Activated CD4-positive, alpha-beta T cell treated with anti-CD3 and anti-CD28 coated beads, Interleukin-10, Interleukin-2, amounts not matched to agents 100 ng/mL and 50 ng/mL, durations not matched to agents 16 hours and 8 hours (primary cell): ENCODE measurements around the gene CTDSP2.
"Not testable (repeated sequence)": the region's sequence is repeated elsewhere in the genome, so short reads cannot be mapped to it uniquely, and the experiment has no call there.

ENCODE experiments used
- DNase-seq: peaks from one replicate; pipeline ENCODE4 v3.0.0-alpha.2; 2020

The CTDSP2 gene

GRCh38 chr12:57881035-57881434 is 34.5 kb upstream of the CTDSP2 start:
- not testable (repeated sequence) for DNase-seq

GRCh38 chr12:57877876-57878275 is 31.3 kb upstream of the CTDSP2 start:
- no peak for DNase-seq

GRCh38 chr12:57875753-57876547 is 29.4 kb upstream of the CTDSP2 start:
- DNase-seq = no peak

GRCh38 chr12:57874166-57875108 is 27.9 kb upstream of the CTDSP2 start:
- DNase-seq = no peak

- DNase-seq = no peak
Observed at GRCh38 chr12:57872362-57872761, 25.8 kb upstream of the CTDSP2 start.

- no peak for DNase-seq
Observed at GRCh38 chr12:57869927-57870318, 23.4 kb upstream of the CTDSP2 start.

- no peak for DNase-seq
Observed at GRCh38 chr12:57869298-57869926, 22.9 kb upstream of the CTDSP2 start.

GRCh38 chr12:57868851-57869268 is 22.3 kb upstream of the CTDSP2 start:
- no peak for DNase-seq

GRCh38 chr12:57868221-57868620 is 21.7 kb upstream of the CTDSP2 start:
- no peak for DNase-seq

GRCh38 chr12:57866308-57867019 is 19.9 kb upstream of the CTDSP2 start:
- no peak for DNase-seq

GRCh38 chr12:57865084-57865751 is 18.7 kb upstream of the CTDSP2 start:
- DNase-seq = peak; percentile 67

GRCh38 chr12:57864442-57865083 is 18.0 kb upstream of the CTDSP2 start:
- no peak for DNase-seq

- DNase-seq = no peak
Observed at GRCh38 chr12:57863676-57864075, 17.1 kb upstream of the CTDSP2 start.

- DNase-seq = no peak
Observed at GRCh38 chr12:57861967-57862366, 15.4 kb upstream of the CTDSP2 start.

- DNase-seq = not testable (repeated sequence)
Observed at GRCh38 chr12:57860883-57861282, 14.4 kb upstream of the CTDSP2 start.

GRCh38 chr12:57859121-57859520 is 12.6 kb upstream of the CTDSP2 start:
- no peak for DNase-seq

GRCh38 chr12:57858123-57858522 is 11.6 kb upstream of the CTDSP2 start:
- DNase-seq = not testable (repeated sequence)

GRCh38 chr12:57854965-57855364 is 8.4 kb upstream of the CTDSP2 start:
- DNase-seq = no peak

GRCh38 chr12:57853864-57854556 is 7.5 kb upstream of the CTDSP2 start:
- DNase-seq = no peak

- no peak for DNase-seq
Observed at GRCh38 chr12:57852620-57853500, 6.3 kb upstream of the CTDSP2 start.
